H1 (cell line): ENCODE measurements around the gene AAK1. TPM values are rescaled to one million over a fixed set of nuclear protein-coding genes. Genes with fewer than 3 reads are reported as not detected.

Experiments
- CTCF ChIA-PET: fragments of 300-600 bp; sonication (Branson Sonifier 250); formaldehyde crosslinking; loops from one replicate; lab custom pipeline; 2021; ENCODE audit not compliant: partially characterized antibody; lab: Charles Lee
- POLR2A ChIA-PET: fragments of 300-600 bp; sonication (Branson Sonifier 250); formaldehyde crosslinking; loops from one replicate; lab custom pipeline; 2021; ENCODE audit warnings: inconsistent platforms; ENCODE audit not compliant: partially characterized antibody; lab: Charles Lee
- DNase-seq, 2 experiments: peaks; one replicate each; pipeline versions ENCODE4 v3.0.0 to v3.0.0-alpha.2; 2010 to 2022; ENCODE audit warnings: low spot score in 2 of 2, low read depth in 1 of 2, mixed read lengths in 1 of 2
- FAIRE-seq: peaks from 2 replicates; lab custom pipeline; 2011; peaks lifted over from hg19 to GRCh38; lab: Jason Lieb, UNC
- H2AFZ ChIP-seq: 2 replicates; pipeline ENCODE4 v1.8.1; 2012; ENCODE audit warnings: low read length, inconsistent platforms
- H2AK5ac ChIP-seq: 2 replicates; pipeline ENCODE4 v1.6.1; 2013; ENCODE audit warnings: low read depth, low read length
- H2BK120ac ChIP-seq: replicated peaks from 2 replicates; pipeline ENCODE3; 2013; ENCODE audit warnings: low read depth, low read length, inconsistent platforms
- H2BK12ac ChIP-seq: 2 replicates; pipeline ENCODE4 v1.6.1; 2013; ENCODE audit warnings: low read depth, low read length
- H2BK15ac ChIP-seq: 2 replicates; pipeline ENCODE4 v1.6.1; 2013; ENCODE audit warnings: low read length
- H2BK20ac ChIP-seq: 2 replicates; pipeline ENCODE4 v1.6.1; 2013; ENCODE audit warnings: low read length
- H2BK5ac ChIP-seq: 2 replicates; pipeline ENCODE4 v1.6.1; 2013; ENCODE audit warnings: low read depth, low read length
- H3K14ac ChIP-seq: 2 replicates; pipeline ENCODE4 v1.6.1; 2013; ENCODE audit warnings: inconsistent platforms; ENCODE audit not compliant: insufficient read length
- H3K18ac ChIP-seq: 2 replicates; pipeline ENCODE4 v1.6.1; 2013; ENCODE audit warnings: low read length; ENCODE audit errors: extremely low read depth
- H3K23ac ChIP-seq: 2 replicates; pipeline ENCODE4 v1.6.1; 2013; ENCODE audit warnings: inconsistent platforms; ENCODE audit not compliant: insufficient read length
- H3K23me2 ChIP-seq: 2 replicates; pipeline ENCODE4 v1.6.1; 2013; ENCODE audit warnings: low read depth, low read length
- H3K27ac ChIP-seq: 2 replicates; pipeline ENCODE4 v1.6.1; 2011; ENCODE audit warnings: low read depth, low read length, inconsistent platforms
- H3K27me3 ChIP-seq, 4 experiments: replicated peaks in 1 of 4; 1 replicate in 1 of 4; 2 replicates in 3 of 4; pipeline versions ENCODE4 v1.6.1 to v1.8.1; 2011 to 2013; ENCODE audit warnings: low read length in 3 of 4, mild to moderate bottlenecking in 3 of 4, inconsistent platforms in 2 of 4, mixed read lengths in 2 of 4, moderate library complexity in 1 of 4; ENCODE audit not compliant: control insufficient read depth in 3 of 4, insufficient read depth in 3 of 4; ENCODE audit errors: extremely low read depth in 1 of 4
- H3K36me3 ChIP-seq, 4 experiments: 2 replicates each; pipeline versions ENCODE4 v1.6.1 to v1.8.1; 2011 to 2013; ENCODE audit warnings: mild to moderate bottlenecking in 4 of 4, low read length in 3 of 4, moderate library complexity in 2 of 4, control low read depth in 1 of 4, inconsistent platforms in 1 of 4; ENCODE audit not compliant: insufficient read depth in 4 of 4, control insufficient read depth in 2 of 4
- H3K4ac ChIP-seq: replicated peaks from 2 replicates; pipeline ENCODE3; 2013; ENCODE audit warnings: low read length, low read depth, mixed read lengths, inconsistent platforms; ENCODE audit not compliant: insufficient read length
- H3K4me1 ChIP-seq, 4 experiments: replicated peaks in 1 of 4; 1 replicate in 1 of 4; 2 replicates in 3 of 4; pipeline versions ENCODE4 v1.6.1 to v1.8.1; 2011 to 2013; ENCODE audit warnings: low read length in 3 of 4, inconsistent platforms in 2 of 4, mixed read lengths in 1 of 4; ENCODE audit not compliant: insufficient read depth in 4 of 4, control insufficient read depth in 3 of 4
- H3K4me2 ChIP-seq, 2 experiments: 2 replicates each; pipeline versions ENCODE4 v1.6.1 to v1.8.1; 2011 to 2013; ENCODE audit warnings: low read depth in 2 of 2, low read length in 2 of 2, control low read depth in 1 of 2, inconsistent platforms in 1 of 2, mild to moderate bottlenecking in 1 of 2; ENCODE audit not compliant: insufficient read depth in 1 of 2
- H3K4me3 ChIP-seq, 4 experiments: fragments of 200-600, 300-600 bp in 1 of 4; sonication (generic), shearing (Covaris generic), sonication (Bioruptor Twin) in 1 of 4; 2 replicates each; pipeline versions ENCODE4 v1.5.1 to v1.8.1; 2011 to 2016; ENCODE audit warnings: low read length in 4 of 4, low read depth in 3 of 4, control low read depth in 2 of 4, inconsistent platforms in 2 of 4, mild to moderate bottlenecking in 2 of 4, mixed read lengths in 1 of 4, moderate library complexity in 1 of 4; ENCODE audit not compliant: insufficient read depth in 2 of 4; ENCODE audit errors: extremely low read depth in 1 of 4
- H3K56ac ChIP-seq: replicated peaks from 2 replicates; pipeline ENCODE3; 2013; ENCODE audit warnings: low read depth, mild to moderate bottlenecking, mixed read lengths, low read length, inconsistent platforms; ENCODE audit not compliant: insufficient read length
- H3K79me1 ChIP-seq: 2 replicates; pipeline ENCODE4 v1.6.1; 2013; ENCODE audit warnings: low read depth, low read length, control low read depth
- H3K79me2 ChIP-seq, 2 experiments: 2 replicates each; pipeline versions ENCODE4 v1.6.1 to v1.8.1; 2012 to 2013; ENCODE audit warnings: low read length in 2 of 2, mild to moderate bottlenecking in 2 of 2, inconsistent platforms in 1 of 2; ENCODE audit not compliant: insufficient read depth in 2 of 2, control insufficient read depth in 1 of 2
- H3K9ac ChIP-seq, 4 experiments: replicated peaks in 1 of 4; 1 replicate in 1 of 4; 2 replicates in 3 of 4; pipeline versions ENCODE4 v1.6.1 to v1.8.1; 2011 to 2013; ENCODE audit warnings: low read depth in 3 of 4, low read length in 3 of 4, control low read depth in 2 of 4, mild to moderate bottlenecking in 2 of 4, moderate library complexity in 2 of 4, inconsistent platforms in 1 of 4; ENCODE audit errors: extremely low read depth in 1 of 4
- H3K9me3 ChIP-seq, 2 experiments: 2 replicates each; pipeline versions ENCODE4 v1.6.1 to v1.8.1; 2012 to 2013; ENCODE audit warnings: mild to moderate bottlenecking in 2 of 2, moderate library complexity in 2 of 2, control low read depth in 1 of 2, inconsistent platforms in 1 of 2, low read depth in 1 of 2, low read length in 1 of 2, mixed read lengths in 1 of 2; ENCODE audit not compliant: insufficient read depth in 2 of 2
- H4K20me1 ChIP-seq, 2 experiments: replicated peaks in 1 of 2; 2 replicates each; pipeline versions ENCODE3 to v1.8.1; 2011 to 2013; ENCODE audit warnings: inconsistent platforms in 2 of 2, low read length in 2 of 2, mild to moderate bottlenecking in 1 of 2; ENCODE audit not compliant: insufficient read depth in 2 of 2, control insufficient read depth in 1 of 2
- H4K5ac ChIP-seq: 2 replicates; pipeline ENCODE4 v1.6.1; 2013; ENCODE audit warnings: low read length, low read depth, mixed read lengths, inconsistent platforms; ENCODE audit not compliant: insufficient read length
- H4K8ac ChIP-seq: 2 replicates; pipeline ENCODE4 v1.8.0; 2013; ENCODE audit warnings: mild to moderate bottlenecking, moderate library complexity, low read length, inconsistent platforms; ENCODE audit not compliant: insufficient read depth; ENCODE audit errors: extremely low read depth
- H4K91ac ChIP-seq: replicated peaks from 2 replicates; pipeline ENCODE3; 2013; ENCODE audit warnings: low read length, mixed read lengths, inconsistent platforms; ENCODE audit not compliant: insufficient read length
- ATF2 ChIP-seq: IDR thresholded peaks from 2 replicates; pipeline ENCODE4 v1.6.1; 2012; ENCODE audit warnings: low read length, inconsistent platforms
- NRF1 ChIP-seq: IDR thresholded peaks from 2 replicates; pipeline ENCODE4 v1.6.1; 2011; ENCODE audit warnings: mild to moderate bottlenecking, low read depth, low read length, improper control_type of control experiment
- SP4 ChIP-seq: IDR thresholded peaks from 2 replicates; pipeline ENCODE4 v1.6.1; 2012; ENCODE audit warnings: low read length, inconsistent platforms
- TAF1 ChIP-seq: IDR thresholded peaks from 2 replicates; pipeline ENCODE4 v1.6.1; 2011; ENCODE audit warnings: mild to moderate bottlenecking, low read depth, low read length
- TBP ChIP-seq: IDR thresholded peaks from 2 replicates; pipeline ENCODE4 v1.6.1; 2011; ENCODE audit warnings: low read depth, low read length, improper control_type of control experiment
- WGBS, 2 experiments: shearing (Covaris generic) in 1 of 2; methylation state at CpG; one replicate each; pipeline versions ENCODE4 v1.1.6 to v1.1.7; 2013 to 2015; ENCODE audit warnings: low lambda C conversion rate in 2 of 2, mixed read lengths in 2 of 2, inconsistent platforms in 1 of 2, low coverage in 1 of 2, missing lambda C conversion rate in 1 of 2; ENCODE audit not compliant: insufficient replicate concordance in 2 of 2, insufficient coverage in 1 of 2, insufficient read length in 1 of 2; ENCODE audit errors: extremely low coverage in 1 of 2, missing lambda C conversion rate in 1 of 2; 5-methylcytosine and 5-hydroxymethylcytosine counted together
- polyA plus RNA-seq, 7 experiments: library from polyadenylated mRNA; depleted of rRNA in 3 of 7; stranded (reverse) in 5 of 7; unstranded in 2 of 7; fragments of >200 nt in 5 of 7; fragments of 200-250 nt in 2 of 7; gene quantifications; 1 replicate in 5 of 7; 2 replicates in 1 of 7; 4 replicates in 1 of 7; pipeline versions ENCODE4 v1.2.1 to v1.2.3, GENCODE V29; 2011 to 2013; ENCODE audit warnings: missing spikeins in 2 of 7, mixed read lengths in 2 of 7
- total RNA-seq: library from RNA; stranded (reverse); fragmentation: NEBNext Ultra II Directional; extraction: Animal tissue kit (Norgen Biotek cat#: 25700); gene quantifications from 2 replicates; pipeline ENCODE4 v1.2.1, GENCODE V29; 2021
- TF ChIP-seq, protein P1 (sequence below): IDR thresholded peaks from 2 replicates; pipeline ENCODE4 v1.6.1; 2012; ENCODE audit warnings: inconsistent platforms
- TF ChIP-seq, protein P2 (sequence below): IDR thresholded peaks from 2 replicates; pipeline ENCODE4 v1.6.1; 2012; ENCODE audit warnings: inconsistent platforms

Gene AAK1
- total and polyA plus RNA-seq, 2 of the 8 experiments (the other 6 are each of a cell fraction or from before 2014, with no cell fraction given), result 10.0 to 40.5 TPM

- Histone ChIP-seq H3K4me3 (no peak overlapping the region), H4K20me1 (no peaks in the 10 kb centered on the region), H3K4me2 (no peak overlapping the region), H3K56ac (no peak overlapping the region), H2BK12ac (no peak overlapping the region), H4K8ac (no peak overlapping the region), H2AK5ac (no peak overlapping the region), H3K27ac (no peak overlapping the region), H2BK20ac (no peak overlapping the region), H3K18ac (no peak overlapping the region), H3K23me2 (no peaks in the 10 kb centered on the region), H2AFZ (no peak overlapping the region), H4K91ac (no peak overlapping the region), H2BK15ac (no peak overlapping the region), H3K14ac (no peak overlapping the region), H2BK120ac (no peak overlapping the region), H4K5ac (no peak overlapping the region), H3K9ac (no peak overlapping the region), H3K79me2 (no peaks in the 10 kb centered on the region), H2BK5ac (no peak overlapping the region), H3K79me1 (no peaks in the 10 kb centered on the region), H3K4me1 (no peaks in the 10 kb centered on the region), H3K27me3 (no peaks in the 10 kb centered on the region), H3K4ac (no peak overlapping the region), H3K23ac (no peak overlapping the region), H3K9me3 (no peaks in the 10 kb centered on the region), H3K36me3 (no peaks in the 10 kb centered on the region)
- TF ChIP-seq TAF1 (no peak), ATF2 (no peak), NRF1 (no peak), TBP (no peak), SP4 (no peak)
- TF ChIP-seq, protein P1, sequence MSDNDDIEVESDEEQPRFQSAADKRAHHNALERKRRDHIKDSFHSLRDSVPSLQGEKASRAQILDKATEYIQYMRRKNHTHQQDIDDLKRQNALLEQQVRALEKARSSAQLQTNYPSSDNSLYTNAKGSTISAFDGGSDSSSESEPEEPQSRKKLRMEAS, result no peak
- TF ChIP-seq, protein P2, sequence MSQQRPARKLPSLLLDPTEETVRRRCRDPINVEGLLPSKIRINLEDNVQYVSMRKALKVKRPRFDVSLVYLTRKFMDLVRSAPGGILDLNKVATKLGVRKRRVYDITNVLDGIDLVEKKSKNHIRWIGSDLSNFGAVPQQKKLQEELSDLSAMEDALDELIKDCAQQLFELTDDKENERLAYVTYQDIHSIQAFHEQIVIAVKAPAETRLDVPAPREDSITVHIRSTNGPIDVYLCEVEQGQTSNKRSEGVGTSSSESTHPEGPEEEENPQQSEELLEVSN, result no peak
- DNase-seq, result no peak
- FAIRE-seq, result no peak
- WGBS, 2 experiments, result 84% methylated on average over 3 of the region's 3 CpGs; no CpG with 5 or more reads in 1 of the 2 experiments
- ChIA-PET CTCF (interaction anchor here (1.0 to 1.1 kb wide), 2 partner anchors 81 to 108 kb away, joined by 3 read pairs; no protein-coding TSS in a partner anchor), POLR2A (no interaction called here)
Observed at GRCh38 chr2:69483696-69484095, 159.8 kb downstream of the AAK1 start.
